ENCODE data around the gene ATP2A1.

DNA sequence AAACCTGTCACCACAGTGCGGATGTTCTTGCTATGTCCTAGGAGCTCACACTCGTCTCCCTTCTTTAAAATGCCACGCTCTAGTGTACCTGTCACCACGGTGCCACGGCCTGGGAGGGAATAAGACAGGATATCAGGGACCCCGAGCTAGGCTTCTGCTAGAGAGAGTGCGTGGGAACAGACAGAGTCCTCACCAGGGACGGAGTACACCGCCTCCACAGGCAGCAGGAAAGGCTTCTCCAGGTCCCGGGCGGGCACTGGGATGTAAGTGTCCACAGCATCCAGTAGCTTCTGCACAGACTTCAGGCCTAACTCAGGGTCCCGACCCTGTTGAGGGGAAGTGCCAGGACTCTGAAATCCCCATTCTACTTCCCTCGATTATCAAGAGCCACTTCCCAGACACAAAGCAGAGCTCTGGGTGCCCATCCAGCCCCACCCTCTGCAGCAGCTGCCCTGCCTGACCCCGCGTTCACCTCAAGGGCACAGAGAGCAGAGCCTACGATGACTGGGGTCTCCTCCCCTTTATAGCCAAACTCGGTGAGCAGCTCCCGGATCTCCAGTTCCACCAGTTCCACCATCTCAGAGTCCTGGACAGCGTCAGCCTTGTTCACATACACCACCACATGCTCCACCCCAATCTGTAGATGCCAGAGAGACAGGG lies 33.9 kb upstream of the ATP2A1 start:
- TF ChIP-seq, protein P1, sequence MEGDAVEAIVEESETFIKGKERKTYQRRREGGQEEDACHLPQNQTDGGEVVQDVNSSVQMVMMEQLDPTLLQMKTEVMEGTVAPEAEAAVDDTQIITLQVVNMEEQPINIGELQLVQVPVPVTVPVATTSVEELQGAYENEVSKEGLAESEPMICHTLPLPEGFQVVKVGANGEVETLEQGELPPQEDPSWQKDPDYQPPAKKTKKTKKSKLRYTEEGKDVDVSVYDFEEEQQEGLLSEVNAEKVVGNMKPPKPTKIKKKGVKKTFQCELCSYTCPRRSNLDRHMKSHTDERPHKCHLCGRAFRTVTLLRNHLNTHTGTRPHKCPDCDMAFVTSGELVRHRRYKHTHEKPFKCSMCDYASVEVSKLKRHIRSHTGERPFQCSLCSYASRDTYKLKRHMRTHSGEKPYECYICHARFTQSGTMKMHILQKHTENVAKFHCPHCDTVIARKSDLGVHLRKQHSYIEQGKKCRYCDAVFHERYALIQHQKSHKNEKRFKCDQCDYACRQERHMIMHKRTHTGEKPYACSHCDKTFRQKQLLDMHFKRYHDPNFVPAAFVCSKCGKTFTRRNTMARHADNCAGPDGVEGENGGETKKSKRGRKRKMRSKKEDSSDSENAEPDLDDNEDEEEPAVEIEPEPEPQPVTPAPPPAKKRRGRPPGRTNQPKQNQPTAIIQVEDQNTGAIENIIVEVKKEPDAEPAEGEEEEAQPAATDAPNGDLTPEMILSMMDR (IDR thresholded peaks at IDR 0.05): no peak
- TF ChIP-seq SIN3A (IDR thresholded peaks at IDR 0.05; ENCODE audit: borderline replicate concordance, insufficient read depth, low read depth, low read length): no peak
- TF ChIP-seq TCF7L2 (IDR thresholded peaks at IDR 0.05; ENCODE audit: low read depth, low read length): no peak
- TF ChIP-seq, protein P2, sequence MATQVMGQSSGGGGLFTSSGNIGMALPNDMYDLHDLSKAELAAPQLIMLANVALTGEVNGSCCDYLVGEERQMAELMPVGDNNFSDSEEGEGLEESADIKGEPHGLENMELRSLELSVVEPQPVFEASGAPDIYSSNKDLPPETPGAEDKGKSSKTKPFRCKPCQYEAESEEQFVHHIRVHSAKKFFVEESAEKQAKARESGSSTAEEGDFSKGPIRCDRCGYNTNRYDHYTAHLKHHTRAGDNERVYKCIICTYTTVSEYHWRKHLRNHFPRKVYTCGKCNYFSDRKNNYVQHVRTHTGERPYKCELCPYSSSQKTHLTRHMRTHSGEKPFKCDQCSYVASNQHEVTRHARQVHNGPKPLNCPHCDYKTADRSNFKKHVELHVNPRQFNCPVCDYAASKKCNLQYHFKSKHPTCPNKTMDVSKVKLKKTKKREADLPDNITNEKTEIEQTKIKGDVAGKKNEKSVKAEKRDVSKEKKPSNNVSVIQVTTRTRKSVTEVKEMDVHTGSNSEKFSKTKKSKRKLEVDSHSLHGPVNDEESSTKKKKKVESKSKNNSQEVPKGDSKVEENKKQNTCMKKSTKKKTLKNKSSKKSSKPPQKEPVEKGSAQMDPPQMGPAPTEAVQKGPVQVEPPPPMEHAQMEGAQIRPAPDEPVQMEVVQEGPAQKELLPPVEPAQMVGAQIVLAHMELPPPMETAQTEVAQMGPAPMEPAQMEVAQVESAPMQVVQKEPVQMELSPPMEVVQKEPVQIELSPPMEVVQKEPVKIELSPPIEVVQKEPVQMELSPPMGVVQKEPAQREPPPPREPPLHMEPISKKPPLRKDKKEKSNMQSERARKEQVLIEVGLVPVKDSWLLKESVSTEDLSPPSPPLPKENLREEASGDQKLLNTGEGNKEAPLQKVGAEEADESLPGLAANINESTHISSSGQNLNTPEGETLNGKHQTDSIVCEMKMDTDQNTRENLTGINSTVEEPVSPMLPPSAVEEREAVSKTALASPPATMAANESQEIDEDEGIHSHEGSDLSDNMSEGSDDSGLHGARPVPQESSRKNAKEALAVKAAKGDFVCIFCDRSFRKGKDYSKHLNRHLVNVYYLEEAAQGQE (IDR thresholded peaks at IDR 0.05; ENCODE audit: insufficient read depth in 1 of 2, low read depth in 2 of 2, low read length in 1 of 2): no peak

Measured in Panc1 (cell line).